ENCODE data around the gene ANKRD34A. TPM values are rescaled to one million over a fixed set of nuclear protein-coding genes. Genes with fewer than 3 reads are reported as not detected.

Gene ANKRD34A
- total RNA-seq, 1 experiment from 2014 or later = 2.8 TPM

DNA sequence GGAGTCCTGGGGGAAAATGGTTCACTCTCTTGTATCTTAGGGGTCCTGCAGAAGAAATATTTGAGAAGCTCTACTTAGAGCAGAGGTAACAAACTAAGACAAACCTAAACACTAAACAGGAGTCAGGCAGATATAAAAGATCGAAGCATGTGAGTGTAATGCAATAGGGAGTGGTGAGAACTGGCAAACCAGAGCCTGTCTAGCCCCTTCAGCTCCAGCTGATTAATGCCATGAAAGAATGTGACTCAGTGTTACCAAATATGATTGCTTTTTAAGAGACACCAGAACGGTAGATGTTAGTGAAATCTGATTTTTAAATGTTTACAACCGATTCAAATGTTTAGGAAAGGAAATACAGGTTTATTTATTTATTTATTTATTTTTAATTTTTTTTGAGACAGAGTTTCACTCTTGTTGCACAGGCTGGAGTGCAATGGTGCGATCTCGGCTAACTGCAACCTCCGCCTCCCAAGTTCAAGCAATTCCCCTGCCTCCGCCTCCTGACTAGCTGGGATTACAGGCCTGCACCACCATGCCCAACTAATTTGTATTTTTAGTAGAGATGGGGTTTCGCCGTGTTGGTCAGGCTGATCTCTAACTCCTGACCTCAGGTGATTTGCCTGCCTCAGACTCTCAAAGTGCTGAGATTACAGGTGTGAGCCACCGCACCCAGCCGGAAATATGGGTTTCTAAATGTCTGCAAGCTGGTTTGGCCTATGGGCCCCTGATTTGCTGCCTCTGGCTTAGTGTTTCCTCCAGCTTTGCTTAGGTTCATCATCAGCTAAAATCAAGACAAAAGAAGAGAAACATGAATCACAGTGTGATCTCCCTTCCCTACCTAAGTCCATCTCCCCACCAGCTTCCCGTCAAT lies 19.8 kb upstream of the ANKRD34A start:
- no peaks in the 10 kb centered on the region for H3K79me2 ChIP-seq (ENCODE audit: low read length)
- no peak overlapping the region for H2AFZ ChIP-seq (ENCODE audit: low read length)
- no peak overlapping the region for H3K9ac ChIP-seq (ENCODE audit: low read length)
- H3K27ac ChIP-seq (ENCODE audit: low read length) = no peak overlapping the region
- no peaks in the 10 kb centered on the region for H3K9me3 ChIP-seq (ENCODE audit: low read length)
- no peak for DNase-seq
- no peaks in the 10 kb centered on the region for H3F3A ChIP-seq (ENCODE audit: low read length, unreplicated experiment)
- TF ChIP-seq, protein P1, sequence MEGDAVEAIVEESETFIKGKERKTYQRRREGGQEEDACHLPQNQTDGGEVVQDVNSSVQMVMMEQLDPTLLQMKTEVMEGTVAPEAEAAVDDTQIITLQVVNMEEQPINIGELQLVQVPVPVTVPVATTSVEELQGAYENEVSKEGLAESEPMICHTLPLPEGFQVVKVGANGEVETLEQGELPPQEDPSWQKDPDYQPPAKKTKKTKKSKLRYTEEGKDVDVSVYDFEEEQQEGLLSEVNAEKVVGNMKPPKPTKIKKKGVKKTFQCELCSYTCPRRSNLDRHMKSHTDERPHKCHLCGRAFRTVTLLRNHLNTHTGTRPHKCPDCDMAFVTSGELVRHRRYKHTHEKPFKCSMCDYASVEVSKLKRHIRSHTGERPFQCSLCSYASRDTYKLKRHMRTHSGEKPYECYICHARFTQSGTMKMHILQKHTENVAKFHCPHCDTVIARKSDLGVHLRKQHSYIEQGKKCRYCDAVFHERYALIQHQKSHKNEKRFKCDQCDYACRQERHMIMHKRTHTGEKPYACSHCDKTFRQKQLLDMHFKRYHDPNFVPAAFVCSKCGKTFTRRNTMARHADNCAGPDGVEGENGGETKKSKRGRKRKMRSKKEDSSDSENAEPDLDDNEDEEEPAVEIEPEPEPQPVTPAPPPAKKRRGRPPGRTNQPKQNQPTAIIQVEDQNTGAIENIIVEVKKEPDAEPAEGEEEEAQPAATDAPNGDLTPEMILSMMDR (conservative IDR thresholded peaks at IDR 0.05; ENCODE audit: low read depth, low read length) = no peak
- TF ChIP-seq EZH2phosphoT487 (IDR thresholded peaks at IDR 0.05; ENCODE audit: borderline replicate concordance, low read length) = no peak
- TF ChIP-seq EZH2 (IDR thresholded peaks at IDR 0.05; ENCODE audit: low read length, unreplicated experiment) = no peak
- no peak overlapping the region for H3K4me3 ChIP-seq (ENCODE audit: low read length)
- no TSS peak for BruUV-seq (replicated peaks)
- ChIA-PET POLR2A (ENCODE audit: unreplicated experiment) (no interaction called here), CTCF (no interaction called here)
- H3K36me3 ChIP-seq (ENCODE audit: low read depth, low read length) = no peaks in the 10 kb centered on the region
- no peaks in the 10 kb centered on the region for H3K9me2 ChIP-seq (replicated peaks; ENCODE audit: low read length)
- H3K4me1 ChIP-seq (ENCODE audit: insufficient read depth, low read length) = peaks cover 45% of the 10 kb centered on the region
- no peak overlapping the region for H3K4me2 ChIP-seq (ENCODE audit: low read length)
- ATAC-seq = no peak
- intact Hi-C loops (cut with micrococcal nuclease) = no loop called here
- H3K27me3 ChIP-seq (ENCODE audit: low read length) = no peaks in the 10 kb centered on the region
- no peaks in the 10 kb centered on the region for H4K20me1 ChIP-seq (ENCODE audit: low read length)

DNA sequence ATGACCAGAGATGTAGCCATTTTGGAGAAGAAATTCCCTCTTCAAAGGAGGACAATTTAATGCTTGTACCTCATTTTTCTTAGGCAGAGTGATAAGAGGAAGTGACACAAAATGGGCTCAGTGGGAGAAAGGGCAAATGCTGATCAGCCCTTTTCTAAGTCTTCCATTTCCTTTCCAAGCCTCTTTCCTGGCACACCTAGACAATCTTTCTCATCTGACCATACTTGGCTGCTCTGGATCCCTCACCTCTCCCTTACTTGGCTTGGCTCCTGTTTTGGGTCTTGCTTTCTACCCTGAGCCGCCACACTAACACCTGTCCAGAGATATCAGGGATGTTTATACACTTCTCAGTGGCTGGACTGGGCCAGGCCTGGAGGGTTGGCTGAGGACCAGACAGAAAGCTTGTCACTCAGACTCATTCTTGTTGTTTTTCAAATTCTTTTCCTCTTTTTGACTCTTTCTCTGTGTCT lies 18.9 kb upstream of the ANKRD34A start:
- no peaks in the 10 kb centered on the region for H3K79me2 ChIP-seq (ENCODE audit: low read length)

More for the DNA sequence above, 18.9 kb upstream of the ANKRD34A start:
- H3K4me3 ChIP-seq (ENCODE audit: low read length) = no peak overlapping the region
- peak; percentile 40 for DNase-seq
- H3F3A ChIP-seq (ENCODE audit: low read length, unreplicated experiment) = no peaks in the 10 kb centered on the region
- no peaks in the 10 kb centered on the region for H3K9me2 ChIP-seq (replicated peaks; ENCODE audit: low read length)
- intact Hi-C loops (cut with micrococcal nuclease) = no loop called here
- H3K9ac ChIP-seq (ENCODE audit: low read length) = no peak overlapping the region
- H3K4me1 ChIP-seq (ENCODE audit: insufficient read depth, low read length) = peaks cover 55% of the 10 kb centered on the region
- no peak overlapping the region; the same call in 1 of the 2 replicates for H3K27ac ChIP-seq (ENCODE audit: low read length)
- no peaks in the 10 kb centered on the region for H3K9me3 ChIP-seq (ENCODE audit: low read length)
- H3K27me3 ChIP-seq (ENCODE audit: low read length) = no peaks in the 10 kb centered on the region
- TF ChIP-seq, protein P1 (conservative IDR thresholded peaks at IDR 0.05; ENCODE audit: low read depth, low read length) = no peak
- TF ChIP-seq EZH2phosphoT487 (IDR thresholded peaks at IDR 0.05; ENCODE audit: borderline replicate concordance, low read length) (no peak), EZH2 (IDR thresholded peaks at IDR 0.05; ENCODE audit: low read length, unreplicated experiment) (no peak)
- 0 out of 2 replicates have a peak overlapping the region, but pooled peaks have one; percentile 4 for H3K4me2 ChIP-seq (ENCODE audit: low read length)
- H2AFZ ChIP-seq (ENCODE audit: low read length) = peak overlapping the region; percentile 11
- POLR2A ChIA-PET (ENCODE audit: unreplicated experiment) = no interaction called here
- no peaks in the 10 kb centered on the region for H3K36me3 ChIP-seq (ENCODE audit: low read depth, low read length)
- BruUV-seq (replicated peaks) = no TSS peak
- no peak for ATAC-seq
- CTCF ChIA-PET = no interaction called here
- H4K20me1 ChIP-seq (ENCODE audit: low read length) = no peaks in the 10 kb centered on the region
